ENCODE results near the gene ING2.
A peak's percentile ranks its signal among the peaks of the same experiment; 100 is the strongest.
"Not testable (repeated sequence)": the region's sequence is repeated elsewhere in the genome, so short reads cannot be mapped to it uniquely, and the experiment has no call there.

Gene ING2

GRCh38 chr4:183550345-183551093 lies 45.7 kb downstream of the ING2 start:
- no peak overlapping the region for H3K4me3 ChIP-seq (ENCODE audit: low read length)
- DNase-seq (ENCODE audit: low read depth): no peak
- TF ChIP-seq CTCF (IDR thresholded peaks at IDR 0.05; ENCODE audit: insufficient read depth, low read depth, low read length, missing control alignments): no peak

- DNase-seq (ENCODE audit: low read depth): no peak
- no peak overlapping the region for H3K4me3 ChIP-seq (ENCODE audit: low read length)
- TF ChIP-seq CTCF (IDR thresholded peaks at IDR 0.05; ENCODE audit: insufficient read depth, low read depth, low read length, missing control alignments): no peak
These were observed 47.7 kb downstream of the ING2 start for GRCh38 chr4:183552274-183553146.

- not testable (repeated sequence) for H3K4me3 ChIP-seq (ENCODE audit: low read length); DNase-seq (ENCODE audit: low read depth)
These were observed 48.3 kb downstream of the ING2 start for GRCh38 chr4:183553147-183553478.

GRCh38 chr4:183553601-183554345 lies 48.9 kb downstream of the ING2 start:
- no peak for TF ChIP-seq CTCF (IDR thresholded peaks at IDR 0.05; ENCODE audit: insufficient read depth, low read depth, low read length, missing control alignments)
- no peak overlapping the region for H3K4me3 ChIP-seq (ENCODE audit: low read length)

GRCh38 chr4:183554346-183554686 lies 49.5 kb downstream of the ING2 start:
- TF ChIP-seq CTCF (IDR thresholded peaks at IDR 0.05; ENCODE audit: insufficient read depth, low read depth, low read length, missing control alignments): no peak
- DNase-seq (ENCODE audit: low read depth): no peak
- H3K4me3 ChIP-seq (ENCODE audit: low read length): no peak overlapping the region

More at GRCh38 chr4:183553601-183554345, 48.9 kb downstream of the ING2 start:
- DNase-seq (ENCODE audit: low read depth): no peak

- DNase-seq (ENCODE audit: low read depth): peak; percentile 21
- H3K4me3 ChIP-seq (ENCODE audit: low read length): no peak overlapping the region
- TF ChIP-seq CTCF (IDR thresholded peaks at IDR 0.05; ENCODE audit: insufficient read depth, low read depth, low read length, missing control alignments): no peak
These were observed 50.2 kb downstream of the ING2 start for GRCh38 chr4:183554878-183555585.
